ENCODE data around the gene FAM186B.

The FAM186B gene

DNA sequence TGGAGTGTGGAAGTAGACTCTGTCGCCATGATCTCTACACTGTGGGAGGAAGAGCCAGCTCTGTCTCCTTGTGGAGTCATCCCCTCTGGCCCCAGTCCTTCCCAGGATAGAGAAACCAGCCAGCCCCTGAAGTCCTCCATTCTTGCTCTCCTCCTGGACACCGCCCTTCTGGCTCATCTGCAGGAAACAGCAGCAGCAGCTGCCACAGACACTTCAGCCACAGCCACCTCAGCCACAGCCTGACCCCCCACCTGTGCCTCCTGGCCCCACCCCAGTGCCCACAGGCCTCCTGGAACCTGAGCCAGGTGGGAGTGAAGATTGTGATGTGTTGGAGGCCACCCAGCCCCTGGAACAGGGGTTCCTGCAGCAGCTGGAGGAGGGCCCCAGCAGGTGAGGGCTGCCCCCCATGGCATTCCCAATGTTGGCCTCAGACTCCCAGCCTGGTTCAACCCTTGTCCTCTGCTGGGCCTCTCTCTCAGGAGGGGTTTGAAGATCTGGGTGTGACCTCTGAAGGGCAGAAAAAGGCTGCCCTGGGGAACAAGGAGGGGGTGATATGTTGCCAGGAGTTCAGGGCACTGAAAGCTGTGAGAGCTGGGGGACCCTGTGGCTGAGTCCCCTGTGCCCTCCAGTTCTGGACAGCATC, 28.4 kb upstream of the FAM186B start:
- DNase-seq (ENCODE audit: extremely low read depth, low read depth), result no peak
- TF ChIP-seq, protein P1, sequence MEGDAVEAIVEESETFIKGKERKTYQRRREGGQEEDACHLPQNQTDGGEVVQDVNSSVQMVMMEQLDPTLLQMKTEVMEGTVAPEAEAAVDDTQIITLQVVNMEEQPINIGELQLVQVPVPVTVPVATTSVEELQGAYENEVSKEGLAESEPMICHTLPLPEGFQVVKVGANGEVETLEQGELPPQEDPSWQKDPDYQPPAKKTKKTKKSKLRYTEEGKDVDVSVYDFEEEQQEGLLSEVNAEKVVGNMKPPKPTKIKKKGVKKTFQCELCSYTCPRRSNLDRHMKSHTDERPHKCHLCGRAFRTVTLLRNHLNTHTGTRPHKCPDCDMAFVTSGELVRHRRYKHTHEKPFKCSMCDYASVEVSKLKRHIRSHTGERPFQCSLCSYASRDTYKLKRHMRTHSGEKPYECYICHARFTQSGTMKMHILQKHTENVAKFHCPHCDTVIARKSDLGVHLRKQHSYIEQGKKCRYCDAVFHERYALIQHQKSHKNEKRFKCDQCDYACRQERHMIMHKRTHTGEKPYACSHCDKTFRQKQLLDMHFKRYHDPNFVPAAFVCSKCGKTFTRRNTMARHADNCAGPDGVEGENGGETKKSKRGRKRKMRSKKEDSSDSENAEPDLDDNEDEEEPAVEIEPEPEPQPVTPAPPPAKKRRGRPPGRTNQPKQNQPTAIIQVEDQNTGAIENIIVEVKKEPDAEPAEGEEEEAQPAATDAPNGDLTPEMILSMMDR (IDR thresholded peaks at IDR 0.05; ENCODE audit: low read depth, low read length), result no peak

DNA sequence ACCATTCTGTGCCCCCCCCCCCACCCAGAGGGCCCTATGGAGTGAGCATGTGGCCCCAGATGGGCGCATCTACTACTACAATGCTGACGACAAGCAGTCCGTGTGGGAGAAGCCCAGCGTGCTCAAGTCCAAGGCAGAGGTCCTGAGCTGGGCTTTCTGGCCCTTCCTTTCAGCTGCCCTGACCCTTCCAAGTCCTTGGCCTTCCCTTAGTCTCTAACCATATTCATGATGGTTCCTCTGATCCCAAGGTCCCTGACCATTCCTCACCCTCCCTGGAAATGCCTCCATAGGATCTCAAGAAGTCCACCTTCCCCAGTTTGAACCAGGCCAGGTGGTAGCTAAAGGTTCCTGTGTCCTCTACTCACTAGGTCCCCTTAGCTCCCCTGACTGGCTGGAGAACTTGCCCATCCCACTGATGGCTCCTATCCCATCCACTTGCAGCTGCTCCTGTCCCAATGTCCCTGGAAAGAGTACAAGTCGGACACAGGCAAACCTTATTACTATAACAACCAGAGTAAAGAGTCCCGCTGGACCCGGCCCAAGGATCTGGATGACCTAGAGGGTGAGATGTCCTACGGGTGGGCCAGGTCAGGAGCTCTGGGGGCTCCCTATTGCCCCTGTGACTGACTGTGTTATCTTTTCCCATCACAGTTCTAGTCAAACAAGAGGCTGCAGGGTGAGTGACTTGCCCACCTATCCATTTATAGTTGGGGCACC, 27.7 kb upstream of the FAM186B start:
- DNase-seq (ENCODE audit: extremely low read depth, low read depth), result no peak
- TF ChIP-seq, protein P1 (IDR thresholded peaks at IDR 0.05; ENCODE audit: low read depth, low read length), result no peak

DNA sequence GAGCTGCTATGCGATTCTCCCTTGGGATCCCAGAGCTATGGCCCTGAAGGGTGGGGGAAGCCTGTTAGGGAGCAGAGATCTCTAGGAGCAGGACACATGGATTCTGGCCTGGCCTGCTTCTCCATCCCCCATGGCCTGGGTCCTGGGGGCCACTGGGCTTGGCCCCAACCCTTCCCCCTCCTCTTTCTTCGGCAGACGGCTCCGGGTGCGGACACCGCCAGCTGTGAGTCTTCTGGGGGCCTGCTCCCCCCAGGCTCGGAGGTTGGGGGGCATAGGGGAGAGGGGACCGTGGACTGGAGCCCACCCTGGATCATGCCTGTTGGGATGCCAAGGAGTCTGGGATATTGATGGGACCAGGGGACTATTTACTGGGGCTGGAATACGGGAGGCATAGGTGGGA, 27.0 kb upstream of the FAM186B start:
- DNase-seq (ENCODE audit: extremely low read depth, low read depth), result no peak
- TF ChIP-seq, protein P1 (IDR thresholded peaks at IDR 0.05; ENCODE audit: low read depth, low read length), result no peak

DNA sequence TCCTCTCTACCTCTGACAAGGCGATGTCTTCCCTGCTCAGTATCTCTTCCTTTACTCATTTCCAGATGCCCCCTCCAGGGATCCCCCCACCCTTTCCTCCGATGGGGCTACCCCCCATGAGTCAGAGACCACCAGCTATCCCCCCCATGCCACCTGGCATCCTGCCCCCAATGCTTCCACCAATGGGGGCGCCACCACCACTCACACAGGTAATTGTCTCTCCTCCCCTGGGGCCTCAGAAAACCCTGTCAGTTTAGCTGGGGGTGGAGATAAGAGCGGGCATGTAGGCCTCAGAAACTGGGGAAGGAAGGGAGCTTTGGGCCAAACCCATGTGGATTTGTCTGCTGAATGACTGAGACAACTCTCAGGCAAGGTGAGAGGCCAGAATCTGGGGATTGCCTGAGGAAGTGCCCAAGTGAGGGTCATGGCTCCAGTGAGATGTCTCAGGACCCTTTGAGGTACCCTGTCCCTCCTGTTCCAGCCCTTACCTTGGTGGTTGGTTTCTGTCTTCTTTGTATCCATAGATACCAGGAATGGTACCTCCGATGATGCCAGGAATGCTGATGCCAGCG, 26.0 kb upstream of the FAM186B start:
- no peak for DNase-seq (ENCODE audit: extremely low read depth, low read depth)
- TF ChIP-seq, protein P1 (IDR thresholded peaks at IDR 0.05; ENCODE audit: low read depth, low read length), result no peak

DNA sequence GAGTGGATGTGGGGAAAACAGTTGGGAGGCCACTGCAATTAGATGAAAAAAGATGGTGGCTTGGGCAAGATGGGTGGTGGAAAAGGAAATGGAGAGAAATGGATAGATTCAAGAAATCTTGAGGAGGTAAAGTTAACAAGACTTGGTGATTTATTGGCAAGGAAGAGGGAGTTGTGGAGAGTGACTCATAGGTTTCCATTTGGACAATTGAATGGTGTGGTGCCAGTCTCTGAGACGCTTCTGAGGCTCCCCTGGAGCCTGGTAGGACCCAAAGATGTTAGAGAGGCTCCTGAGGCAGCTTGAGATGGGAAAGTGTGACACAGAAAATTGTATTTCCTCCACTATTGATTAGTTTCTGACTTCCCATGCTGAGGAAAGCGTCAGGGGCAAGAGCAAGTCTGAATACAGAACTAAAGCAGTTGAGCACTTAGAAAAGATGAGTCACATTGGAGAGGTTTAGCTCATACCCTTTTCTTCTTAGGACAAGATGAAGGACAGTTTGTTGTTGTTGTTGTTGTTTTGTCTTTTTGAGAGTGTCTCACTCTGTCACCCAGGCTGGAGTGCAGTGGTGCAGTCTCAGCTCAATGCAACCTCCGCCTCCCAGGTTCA, 22.4 kb upstream of the FAM186B start:
- DNase-seq (ENCODE audit: extremely low read depth, low read depth), result no peak
- TF ChIP-seq, protein P1 (IDR thresholded peaks at IDR 0.05; ENCODE audit: low read depth, low read length), result no peak

DNA sequence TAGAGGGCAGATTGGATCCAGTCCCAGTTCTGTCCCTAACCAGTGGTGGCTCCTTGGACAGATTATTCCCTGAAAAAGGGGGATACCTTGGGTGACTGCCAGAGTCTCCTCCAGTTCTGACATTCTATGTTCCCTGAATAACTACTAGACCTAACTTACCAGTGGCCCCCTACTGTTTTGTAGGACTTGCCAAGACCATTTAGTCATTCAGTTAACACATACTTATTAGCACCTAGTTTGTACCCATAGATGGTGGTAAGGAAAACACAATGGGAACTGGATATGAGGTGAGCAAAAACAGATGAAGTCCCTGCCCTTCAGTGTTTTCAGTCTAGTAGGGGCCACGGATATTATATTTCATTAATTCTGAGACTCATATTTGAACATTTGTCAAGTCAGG, 21.4 kb upstream of the FAM186B start:
- TF ChIP-seq, protein P1 (IDR thresholded peaks at IDR 0.05; ENCODE audit: low read depth, low read length), result no peak

More for the DNA sequence above, 21.4 kb upstream of the FAM186B start:
- no peak for DNase-seq (ENCODE audit: extremely low read depth, low read depth)

All from AG09319 (cell line).